IMR-90 (cell line): ENCODE data around the gene ZNF582. TPM values are rescaled to one million over a fixed set of nuclear protein-coding genes. Genes with fewer than 3 reads are reported as not detected.

Experiments
- ATAC-seq: fragments of 200-7000 bp; cut with Tn5 transposase; 2 replicates; pipeline ENCODE4 v1.9.1; 2020; ENCODE audit warnings: low read depth, mild to moderate bottlenecking, moderate library complexity
- BruUV-seq: library from RNA; stranded (reverse); fragments of 400-500 nt; replicated peaks from 2 replicates; lab custom pipeline; 2021; lab: Mats Ljungman, UMichigan
- CTCF ChIA-PET: fragments of 300-600 bp; formaldehyde crosslinking; extraction: SDS; loops from one replicate; lab custom pipeline; 2021; ENCODE audit warnings: antibody characterized with exemption; lab: Yijun Ruan, JAX
- POLR2A ChIA-PET: fragments of 300-600 bp; sonication (Branson Sonifier 250); formaldehyde crosslinking; loops from one replicate; lab custom pipeline; 2022; ENCODE audit warnings: antibody characterized with exemption; ENCODE audit not compliant: unreplicated experiment; lab: Charles Lee
- DNase-seq: peaks from one replicate; pipeline ENCODE4 v3.0.0; 2013
- H2AFZ ChIP-seq: replicated peaks from 2 replicates; pipeline ENCODE3; 2013; ENCODE audit warnings: low read length, mild to moderate bottlenecking; ENCODE audit not compliant: poor library complexity
- H2AK5ac ChIP-seq: 2 replicates; pipeline ENCODE4 v1.6.1; 2013; ENCODE audit warnings: low read depth, low read length, inconsistent platforms
- H2AK9ac ChIP-seq: replicated peaks from 2 replicates; pipeline ENCODE3; 2013; ENCODE audit warnings: mild to moderate bottlenecking, low read depth, low read length, moderate library complexity; ENCODE audit not compliant: poor library complexity
- H2BK120ac ChIP-seq: 2 replicates; pipeline ENCODE4 v1.6.1; 2013; ENCODE audit warnings: low read depth, low read length, inconsistent platforms
- H2BK15ac ChIP-seq: 3 replicates; pipeline ENCODE4 v1.6.1; 2013; ENCODE audit warnings: low read depth, low read length, inconsistent platforms
- H2BK20ac ChIP-seq: 2 replicates; pipeline ENCODE4 v1.6.1; 2013; ENCODE audit warnings: low read depth, mild to moderate bottlenecking, inconsistent platforms, low read length, moderate library complexity
- H2BK5ac ChIP-seq: 2 replicates; pipeline ENCODE4 v1.6.1; 2013; ENCODE audit warnings: mild to moderate bottlenecking, low read depth, low read length, inconsistent platforms; ENCODE audit not compliant: poor library complexity, severe bottlenecking
- H3K14ac ChIP-seq: replicated peaks from 2 replicates; pipeline ENCODE4 v1.6.1; 2013; ENCODE audit warnings: low read depth, low read length, inconsistent platforms
- H3K18ac ChIP-seq: 2 replicates; pipeline ENCODE4 v1.6.1; 2013; ENCODE audit warnings: low read depth, low read length, control low read depth
- H3K23ac ChIP-seq: 2 replicates; pipeline ENCODE4 v1.6.1; 2013; ENCODE audit warnings: low read depth, low read length, inconsistent platforms
- H3K27ac ChIP-seq: 2 replicates; pipeline ENCODE4 v1.5.1; 2013; ENCODE audit warnings: mild to moderate bottlenecking, control low read depth, low read length; ENCODE audit not compliant: insufficient read depth
- H3K27me3 ChIP-seq: 2 replicates; pipeline ENCODE4 v1.6.1; 2013; ENCODE audit warnings: low read length; ENCODE audit not compliant: control insufficient read depth, insufficient read depth
- H3K36me3 ChIP-seq: 2 replicates; pipeline ENCODE4 v1.6.1; 2013; ENCODE audit warnings: low read length, mixed read lengths; ENCODE audit not compliant: control insufficient read depth, insufficient read depth
- H3K4ac ChIP-seq: 2 replicates; pipeline ENCODE4 v1.6.1; 2013; ENCODE audit warnings: low read depth, low read length, inconsistent platforms
- H3K4me1 ChIP-seq: 2 replicates; pipeline ENCODE4 v1.6.1; 2013; ENCODE audit warnings: low read length, mixed read lengths; ENCODE audit not compliant: control insufficient read depth, insufficient read depth
- H3K4me2 ChIP-seq: 2 replicates; pipeline ENCODE4 v1.6.1; 2013; ENCODE audit warnings: low read depth, mild to moderate bottlenecking, control low read depth, low read length, moderate library complexity
- H3K4me3 ChIP-seq: 2 replicates; pipeline ENCODE4 v1.5.1; 2013; ENCODE audit warnings: low read depth, mild to moderate bottlenecking, control low read depth, low read length, moderate library complexity; ENCODE audit not compliant: insufficient read depth
- H3K56ac ChIP-seq: 2 replicates; pipeline ENCODE4 v1.6.1; 2013; ENCODE audit warnings: low read length, inconsistent platforms; ENCODE audit not compliant: insufficient read depth; ENCODE audit errors: extremely low read depth
- H3K79me1 ChIP-seq, 2 experiments: 2 replicates each; pipeline ENCODE4 v1.6.1; 2013; ENCODE audit warnings: low read length in 2 of 2, inconsistent platforms in 1 of 2, low read depth in 1 of 2
- H3K9ac ChIP-seq: 2 replicates; pipeline ENCODE4 v1.6.1; 2013; ENCODE audit warnings: low read depth, low read length, control low read depth
- H3K9me1 ChIP-seq: 2 replicates; pipeline ENCODE4 v1.6.1; 2013; ENCODE audit warnings: low read length, inconsistent platforms; ENCODE audit not compliant: insufficient read depth
- H3K9me3 ChIP-seq: 2 replicates; pipeline ENCODE4 v1.6.1; 2013; ENCODE audit warnings: low read length; ENCODE audit not compliant: control insufficient read depth, insufficient read depth
- H4K20me1 ChIP-seq: 2 replicates; pipeline ENCODE4 v1.6.1; 2013; ENCODE audit warnings: low read length, inconsistent platforms; ENCODE audit not compliant: insufficient read depth
- H4K5ac ChIP-seq: 2 replicates; pipeline ENCODE4 v1.6.1; 2013; ENCODE audit warnings: mild to moderate bottlenecking, low read depth, low read length, control low read depth
- H4K8ac ChIP-seq, 2 experiments: 2 replicates each; pipeline ENCODE4 v1.6.1; 2013; ENCODE audit warnings: low read depth in 2 of 2, low read length in 2 of 2, control low read depth in 1 of 2, inconsistent platforms in 1 of 2
- H4K91ac ChIP-seq: 2 replicates; pipeline ENCODE4 v1.6.1; 2013; ENCODE audit warnings: low read depth, low read length, inconsistent platforms; ENCODE audit not compliant: insufficient read depth
- CEBPB ChIP-seq: IDR thresholded peaks from 2 replicates; pipeline ENCODE4 v1.6.1; 2012; ENCODE audit warnings: low read depth, low read length, improper control_type of control experiment
- CHD1 ChIP-seq: IDR thresholded peaks from 2 replicates; pipeline ENCODE4 v1.6.1; 2012; ENCODE audit warnings: low read depth, low read length, improper control_type of control experiment
- FOS ChIP-seq: fragments of 150-350 bp; IDR thresholded peaks from 2 replicates; pipeline ENCODE4 v1.6.1; 2016; ENCODE audit warnings: low read depth, low read length
- MAFK ChIP-seq: IDR thresholded peaks from 2 replicates; pipeline ENCODE4 v1.6.1; 2012; ENCODE audit warnings: low read depth, low read length, improper control_type of control experiment
- MAZ ChIP-seq: IDR thresholded peaks from 2 replicates; pipeline ENCODE4 v1.6.1; 2012; ENCODE audit warnings: low read depth, mild to moderate bottlenecking, low read length, improper control_type of control experiment, moderate library complexity, borderline replicate concordance
- MXI1 ChIP-seq: IDR thresholded peaks from 2 replicates; pipeline ENCODE4 v1.6.1; 2012; ENCODE audit warnings: low read depth, mild to moderate bottlenecking, low read length, moderate library complexity, borderline replicate concordance
- NFE2L2 ChIP-seq: fragments of 150-350 bp; IDR thresholded peaks from 2 replicates; pipeline ENCODE4 v1.6.1; 2016; ENCODE audit warnings: low read depth, mild to moderate bottlenecking, low read length
- POLR2A ChIP-seq: IDR thresholded peaks from 2 replicates; pipeline ENCODE4 v1.6.1; 2012; ENCODE audit warnings: mild to moderate bottlenecking, low read depth, low read length
- RAD21 ChIP-seq: IDR thresholded peaks from 2 replicates; pipeline ENCODE4 v1.6.1; 2012; ENCODE audit warnings: low read length, improper control_type of control experiment
- RFX5 ChIP-seq: IDR thresholded peaks from 2 replicates; pipeline ENCODE4 v1.8.0; 2012; ENCODE audit warnings: low read depth, mild to moderate bottlenecking, low read length, moderate library complexity
- SMC3 ChIP-seq: fragments of 150-350 bp; IDR thresholded peaks from 2 replicates; pipeline ENCODE4 v1.6.1; 2016; ENCODE audit warnings: low read depth, mild to moderate bottlenecking, antibody characterized with exemption, low read length, moderate library complexity
- WGBS, 2 experiments: methylation state at CpG; one replicate each; pipeline versions ENCODE4 v1.1.5 to v1.1.7; 2013; ENCODE audit warnings: missing lambda C conversion rate in 2 of 2; ENCODE audit not compliant: insufficient read length in 1 of 2; ENCODE audit errors: extremely low coverage in 2 of 2; 5-methylcytosine and 5-hydroxymethylcytosine counted together
- dilution Hi-C: fragments of 300-500 bp; cut with HindIII; formaldehyde crosslinking; loops from one replicate; pipeline ENCODE4 v1.14.3; 2018; ENCODE audit warnings: low sequenced_read_pairs; ENCODE audit not compliant: unreplicated experiment
- in situ Hi-C: fragments of 300-500 bp; cut with MboI; formaldehyde crosslinking; loops from 3 replicates; pipeline ENCODE4 v1.14.3; 2019; ENCODE audit warnings: low sequenced_read_pairs, inconsistent platforms, mixed read lengths
- intact Hi-C: fragments of 100-400 bp; cut with micrococcal nuclease; formaldehyde crosslinking; loops from 2 replicates; pipeline ENCODE4 v1.10.0; 2022
- polyA plus RNA-seq, 3 experiments: library from polyadenylated mRNA; depleted of rRNA; stranded (reverse); fragments of >200 nt; gene quantifications; 2 replicates each; pipeline ENCODE4 v1.2.3, GENCODE V29; 2012; ENCODE audit warnings: low replicate concordance in 1 of 3
- total RNA-seq: library from RNA; depleted of rRNA; stranded (reverse); fragments of >200 nt; gene quantifications from 2 replicates; pipeline ENCODE4 v1.2.3, GENCODE V29; 2012
- TF ChIP-seq, protein P1 (sequence below): fragments of 150-350 bp; IDR thresholded peaks from 2 replicates; pipeline ENCODE4 v1.6.1; 2016; ENCODE audit warnings: low read depth, mild to moderate bottlenecking, low read length, moderate library complexity, borderline replicate concordance
- TF ChIP-seq, protein P2 (sequence below): fragments of 150-350 bp; IDR thresholded peaks from 2 replicates; pipeline ENCODE4 v1.6.1; 2017; ENCODE audit warnings: mild to moderate bottlenecking, antibody characterized with exemption, low read length, low read depth
- TF ChIP-seq, protein P3 (sequence below): conservative IDR thresholded peaks from 2 replicates; pipeline ENCODE4 v1.5.1; 2012; ENCODE audit warnings: mild to moderate bottlenecking, low read depth, low read length, improper control_type of control experiment

The ZNF582 gene
- total and polyA plus RNA-seq, 2 of the 4 experiments (the other 2 are of a cell fraction) = 1.6 to 1.8 TPM

DNA sequence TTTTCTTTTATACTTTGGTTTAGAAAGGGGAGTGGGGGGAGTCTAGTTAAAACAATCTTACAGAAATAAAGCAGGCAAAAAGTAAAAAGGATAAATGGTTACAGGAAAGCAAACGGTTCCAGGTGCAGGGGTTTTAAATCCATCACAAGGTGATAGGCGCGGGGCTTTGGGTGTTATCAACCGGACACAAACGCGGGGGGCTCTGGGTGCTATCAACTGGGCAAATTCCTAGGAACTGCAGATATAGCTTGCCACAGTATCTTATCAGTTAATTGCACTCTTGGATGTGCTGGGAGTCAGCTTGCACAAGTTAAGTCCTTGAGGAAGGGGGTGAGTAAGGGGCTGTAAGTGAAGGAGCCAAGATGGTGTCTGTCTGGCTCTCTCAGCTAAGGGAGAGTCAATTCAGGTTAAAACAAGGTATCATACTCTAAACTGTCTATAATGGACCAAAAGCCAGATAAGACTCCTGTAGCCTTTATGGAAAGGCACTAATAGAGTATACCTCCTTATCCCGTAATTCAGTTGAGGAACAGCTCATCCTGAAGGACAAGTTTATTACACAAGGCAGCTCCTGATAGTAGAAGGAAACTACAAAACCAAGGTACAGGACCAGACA, 46.1 kb downstream of the ZNF582 start:
- ChIA-PET POLR2A (no interaction called here), CTCF (interaction anchor here (0.5 to 0.8 kb wide), 2 partner anchors 13 to 94 kb away, joined by 4 read pairs; no protein-coding TSS in a partner anchor)
- TF ChIP-seq POLR2A (no peak), NFE2L2 (no peak), MXI1 (no peak), CHD1 (no peak), MAZ (no peak), MAFK (no peak), CEBPB (no peak), RFX5 (no peak), FOS (no peak), RAD21 (no peak), SMC3 (no peak)
- TF ChIP-seq, protein P1, sequence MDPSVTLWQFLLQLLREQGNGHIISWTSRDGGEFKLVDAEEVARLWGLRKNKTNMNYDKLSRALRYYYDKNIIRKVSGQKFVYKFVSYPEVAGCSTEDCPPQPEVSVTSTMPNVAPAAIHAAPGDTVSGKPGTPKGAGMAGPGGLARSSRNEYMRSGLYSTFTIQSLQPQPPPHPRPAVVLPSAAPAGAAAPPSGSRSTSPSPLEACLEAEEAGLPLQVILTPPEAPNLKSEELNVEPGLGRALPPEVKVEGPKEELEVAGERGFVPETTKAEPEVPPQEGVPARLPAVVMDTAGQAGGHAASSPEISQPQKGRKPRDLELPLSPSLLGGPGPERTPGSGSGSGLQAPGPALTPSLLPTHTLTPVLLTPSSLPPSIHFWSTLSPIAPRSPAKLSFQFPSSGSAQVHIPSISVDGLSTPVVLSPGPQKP = no peak
- TF ChIP-seq, protein P2, sequence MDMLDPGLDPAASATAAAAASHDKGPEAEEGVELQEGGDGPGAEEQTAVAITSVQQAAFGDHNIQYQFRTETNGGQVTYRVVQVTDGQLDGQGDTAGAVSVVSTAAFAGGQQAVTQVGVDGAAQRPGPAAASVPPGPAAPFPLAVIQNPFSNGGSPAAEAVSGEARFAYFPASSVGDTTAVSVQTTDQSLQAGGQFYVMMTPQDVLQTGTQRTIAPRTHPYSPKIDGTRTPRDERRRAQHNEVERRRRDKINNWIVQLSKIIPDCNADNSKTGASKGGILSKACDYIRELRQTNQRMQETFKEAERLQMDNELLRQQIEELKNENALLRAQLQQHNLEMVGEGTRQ = no peak
- TF ChIP-seq, protein P3, sequence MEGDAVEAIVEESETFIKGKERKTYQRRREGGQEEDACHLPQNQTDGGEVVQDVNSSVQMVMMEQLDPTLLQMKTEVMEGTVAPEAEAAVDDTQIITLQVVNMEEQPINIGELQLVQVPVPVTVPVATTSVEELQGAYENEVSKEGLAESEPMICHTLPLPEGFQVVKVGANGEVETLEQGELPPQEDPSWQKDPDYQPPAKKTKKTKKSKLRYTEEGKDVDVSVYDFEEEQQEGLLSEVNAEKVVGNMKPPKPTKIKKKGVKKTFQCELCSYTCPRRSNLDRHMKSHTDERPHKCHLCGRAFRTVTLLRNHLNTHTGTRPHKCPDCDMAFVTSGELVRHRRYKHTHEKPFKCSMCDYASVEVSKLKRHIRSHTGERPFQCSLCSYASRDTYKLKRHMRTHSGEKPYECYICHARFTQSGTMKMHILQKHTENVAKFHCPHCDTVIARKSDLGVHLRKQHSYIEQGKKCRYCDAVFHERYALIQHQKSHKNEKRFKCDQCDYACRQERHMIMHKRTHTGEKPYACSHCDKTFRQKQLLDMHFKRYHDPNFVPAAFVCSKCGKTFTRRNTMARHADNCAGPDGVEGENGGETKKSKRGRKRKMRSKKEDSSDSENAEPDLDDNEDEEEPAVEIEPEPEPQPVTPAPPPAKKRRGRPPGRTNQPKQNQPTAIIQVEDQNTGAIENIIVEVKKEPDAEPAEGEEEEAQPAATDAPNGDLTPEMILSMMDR = no peak
- no peaks in the 10 kb centered on the region for H3K4me1 ChIP-seq
- no peak overlapping the region for H4K91ac ChIP-seq
- DNase-seq (no peak), ATAC-seq (no peak)
- no peak overlapping the region for H3K14ac ChIP-seq
- BruUV-seq = no TSS peak
- H4K8ac ChIP-seq = no peak overlapping the region
- no peak overlapping the region for H3K27ac ChIP-seq
- H3K18ac ChIP-seq = no peak overlapping the region
- H3K4ac ChIP-seq = no peak overlapping the region
- H3K36me3 ChIP-seq = no peaks in the 10 kb centered on the region
- peaks cover 6% of the 10 kb centered on the region for H3K9me3 ChIP-seq
- intact Hi-C loops (no loop called here), dilution Hi-C loops (no loop called here), in situ Hi-C loops (loop anchor here (10.0 kb wide), 1 partner anchor 282 kb away; no protein-coding TSS in a partner anchor)
- no peak overlapping the region for H4K5ac ChIP-seq
- no CpG with 5 or more reads among the region's 7 CpGs for WGBS, 2 experiments
- H3K4me3 ChIP-seq = no peak overlapping the region
- H3K23ac ChIP-seq = no peak overlapping the region
- H2BK20ac ChIP-seq = no peak overlapping the region
- H2BK15ac ChIP-seq = no peak overlapping the region
- no peak overlapping the region for H3K56ac ChIP-seq
- no peaks in the 10 kb centered on the region for H3K9me1 ChIP-seq
- H4K20me1 ChIP-seq = no peaks in the 10 kb centered on the region
- no peak overlapping the region for H3K4me2 ChIP-seq
- H2BK120ac ChIP-seq = no peak overlapping the region
- no peak overlapping the region for H2AFZ ChIP-seq
- H2BK5ac ChIP-seq = no peak overlapping the region
- H3K79me1 ChIP-seq = no peaks in the 10 kb centered on the region
- H3K27me3 ChIP-seq = no peaks in the 10 kb centered on the region
- no peak overlapping the region for H3K9ac ChIP-seq
- no peak overlapping the region for H2AK5ac ChIP-seq
- no peak overlapping the region for H2AK9ac ChIP-seq
